NCI-H82 (cell line): ENCODE results near the gene TEX50.
"Not testable (repeated sequence)": the region's sequence is repeated elsewhere in the genome, so short reads cannot be mapped to it uniquely, and the experiment has no call there.

Source experiments
- DNase-seq: peaks from one replicate; lab custom pipeline; 2025; lab: John Stamatoyannopoulos, UW

Gene TEX50

DNA sequence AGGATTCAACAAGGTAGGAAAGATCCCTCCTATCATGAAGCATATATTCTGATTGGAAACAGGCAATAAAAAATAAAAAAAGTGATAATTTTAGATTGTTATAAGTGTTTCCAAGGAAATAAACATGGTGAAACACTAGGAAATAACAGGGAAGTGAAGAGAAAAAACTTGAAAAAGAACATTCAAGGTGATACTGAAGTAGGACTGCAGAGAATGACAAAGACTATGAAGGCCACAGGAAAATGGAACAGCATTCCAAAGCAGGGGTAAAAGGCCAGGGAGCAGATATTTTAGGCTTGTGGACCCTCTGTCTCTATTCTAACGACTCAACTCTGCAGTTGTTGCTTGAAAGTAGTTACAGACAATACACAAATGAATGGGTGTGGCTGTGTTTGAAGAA, 26.6 kb downstream of the TEX50 start:
- no peak for DNase-seq

DNA sequence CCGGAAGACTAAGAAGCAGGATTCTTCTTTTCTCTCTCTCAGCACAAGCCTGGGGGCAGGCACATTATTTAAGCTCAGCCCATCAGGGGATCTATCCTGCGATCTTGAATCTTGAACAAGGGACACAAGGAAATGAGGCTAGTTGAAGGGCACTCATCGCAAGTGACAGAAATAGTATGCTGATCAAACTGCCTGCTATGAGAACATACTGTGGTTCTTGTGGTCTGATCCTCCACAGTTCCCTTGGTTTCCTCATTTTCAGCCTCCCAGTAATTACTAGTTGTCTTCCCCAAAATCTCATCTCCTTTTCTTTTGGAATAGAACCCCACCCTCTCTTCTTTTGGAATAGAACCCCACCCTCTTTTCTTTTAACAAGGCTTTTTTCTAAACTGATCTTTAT, 28.0 kb downstream of the TEX50 start:
- DNase-seq: no peak

DNA sequence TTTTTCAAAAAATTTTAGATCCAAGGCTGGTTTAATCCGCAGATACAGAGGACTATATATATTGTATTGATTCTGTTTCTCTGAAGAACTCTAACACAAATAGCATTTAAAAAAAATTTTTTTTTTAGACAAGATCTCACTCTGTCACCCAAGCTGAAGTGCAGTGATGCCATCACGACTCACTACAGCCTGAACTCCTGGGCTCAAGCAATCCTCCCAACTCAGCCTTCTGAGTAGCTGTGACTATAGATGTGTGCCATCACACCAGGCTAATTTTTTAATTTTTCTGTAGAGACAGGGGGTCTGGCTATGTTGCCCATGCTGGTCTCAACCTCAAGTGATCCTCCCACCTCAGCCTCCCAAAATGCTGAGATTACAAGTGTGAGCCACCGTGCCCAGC, 31.5 kb downstream of the TEX50 start:
- DNase-seq: no peak

DNA sequence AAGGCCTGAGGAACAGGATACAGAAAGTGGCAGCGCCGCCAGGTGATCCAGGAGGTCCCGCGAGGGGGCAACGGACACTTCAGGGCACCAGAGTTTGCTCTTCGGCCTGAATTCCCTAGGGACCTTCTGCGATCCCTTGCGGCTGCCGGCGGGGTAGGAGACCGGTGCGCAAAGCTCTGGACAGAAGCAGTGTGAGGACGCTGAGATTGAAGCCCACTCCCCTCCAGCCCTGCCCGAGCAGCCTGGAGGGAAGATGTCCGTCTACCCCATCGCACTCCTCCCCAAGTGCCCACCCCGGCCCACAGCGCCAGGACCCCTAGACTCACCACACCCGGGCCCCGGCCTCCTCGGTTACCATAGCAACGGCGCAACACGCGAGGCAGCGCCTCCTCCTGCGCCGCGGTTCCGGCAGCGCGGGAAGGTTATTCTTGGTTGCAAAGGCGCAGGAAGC, 34.4 kb downstream of the TEX50 start, which contains the start of gene ANKRD45:
TSS of gene ANKRD45 (minus strand) at position 361 of the 451 bp plus-strand sequence. CDS start 10,433 bp downstream, outside the sequence.
- peak; percentile 41 for DNase-seq

DNA sequence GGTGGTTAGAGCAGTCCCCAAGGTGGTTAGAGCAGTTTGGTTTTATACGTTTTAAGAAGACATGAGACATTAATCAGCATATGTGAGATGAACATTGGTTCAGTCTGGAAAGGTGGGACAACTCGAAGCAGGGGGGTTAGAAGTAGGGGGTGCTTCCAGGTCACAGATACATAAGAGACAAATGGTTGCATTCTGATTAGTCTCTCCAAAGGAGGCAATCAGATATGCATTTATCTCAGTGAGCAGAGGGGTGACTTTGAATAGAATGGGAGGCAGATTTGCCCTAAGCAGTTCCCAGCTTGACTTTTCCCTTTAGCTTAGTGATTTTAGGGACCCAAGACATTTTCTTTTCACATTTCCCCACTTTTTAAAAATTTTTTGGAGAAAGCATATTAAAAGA, 39.4 kb downstream of the TEX50 start:
- not testable (repeated sequence) for DNase-seq

DNA sequence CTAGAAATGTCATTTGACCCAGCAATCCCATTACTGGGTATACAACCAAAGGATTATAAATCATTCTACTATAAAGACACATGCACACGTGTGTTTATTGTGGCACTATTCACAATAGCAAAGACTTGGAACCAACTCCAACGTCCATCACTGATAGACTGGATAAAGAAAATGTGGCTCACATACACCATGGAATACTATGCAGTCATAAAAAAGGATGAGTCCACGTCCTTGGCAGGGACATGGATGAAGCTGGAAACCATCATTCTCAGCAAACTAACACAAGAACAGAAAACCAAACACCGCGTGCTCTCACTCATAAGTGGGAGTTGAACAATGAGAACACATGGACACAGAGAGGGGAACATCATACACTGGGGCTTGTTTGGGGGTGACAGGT, 45.0 kb downstream of the TEX50 start:
- DNase-seq: not testable (repeated sequence)

GRCh38 chr1:173682184-173682583, 47.0 kb downstream of the TEX50 start:
- DNase-seq: no peak

DNA sequence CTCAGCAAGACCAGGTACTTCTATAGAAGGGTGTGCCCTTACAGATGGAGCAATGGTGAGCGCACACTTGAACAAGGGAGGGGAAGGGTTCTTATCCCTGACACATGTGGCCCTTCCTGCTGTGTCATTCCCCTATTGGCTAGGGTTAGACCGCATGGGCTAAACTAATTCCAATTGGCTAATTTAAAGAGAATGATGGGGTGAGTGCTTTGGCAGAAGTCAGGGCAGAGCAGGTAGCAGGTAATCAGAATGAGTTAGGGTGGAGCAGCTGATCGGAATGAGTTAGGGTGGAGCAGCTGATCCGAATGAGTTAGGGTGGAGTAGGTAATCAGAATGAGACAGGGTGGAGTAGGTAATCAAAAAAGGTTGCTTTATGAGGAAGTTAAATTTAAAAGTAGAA, 48.7 kb downstream of the TEX50 start:
- not testable (repeated sequence) for DNase-seq

- DNase-seq: not testable (repeated sequence)
These were observed 50.0 kb downstream of the TEX50 start for GRCh38 chr1:173685121-173685520.
